ENCODE data around the gene KCNJ10. TPM values are rescaled to one million over a fixed set of nuclear protein-coding genes. Genes with fewer than 3 reads are reported as not detected.
A peak's percentile ranks its signal among the peaks of the same experiment; 100 is the strongest.

Gene KCNJ10
- total RNA-seq, 1 donor from 2014 or later: 0.04 TPM

- H3K27me3 ChIP-seq (ENCODE audit: control insufficient read depth, insufficient read depth, low read length): peaks cover 2% of the 10 kb centered on the region
- no peak overlapping the region for H3K4me3 ChIP-seq (ENCODE audit: low read depth, low read length)
- no peaks in the 10 kb centered on the region for H3K36me3 ChIP-seq (ENCODE audit: control insufficient read depth, insufficient read depth, low read length)
- no peak for DNase-seq (ENCODE audit: low read depth)
- TF ChIP-seq CTCF (IDR thresholded peaks at IDR 0.05; ENCODE audit: insufficient read depth, low read length, poor library complexity, severe bottlenecking): no peak
Measured at GRCh38 chr1:160040476-160040875, 29.5 kb downstream of the KCNJ10 start.

- no peak for TF ChIP-seq CTCF (IDR thresholded peaks at IDR 0.05; ENCODE audit: insufficient read depth, low read length, poor library complexity, severe bottlenecking)
- peak overlapping the region; percentile 77 for H3K4me3 ChIP-seq (ENCODE audit: low read depth, low read length)
- no peak for DNase-seq (ENCODE audit: low read depth)
- H3K36me3 ChIP-seq (ENCODE audit: control insufficient read depth, insufficient read depth, low read length): no peaks in the 10 kb centered on the region
- no peaks in the 10 kb centered on the region for H3K27me3 ChIP-seq (ENCODE audit: control insufficient read depth, insufficient read depth, low read length)
Measured at GRCh38 chr1:160032165-160032820, 37.7 kb downstream of the KCNJ10 start.

- TF ChIP-seq CTCF (IDR thresholded peaks at IDR 0.05; ENCODE audit: insufficient read depth, low read length, poor library complexity, severe bottlenecking): no peak
- Histone ChIP-seq H3K27me3 (ENCODE audit: control insufficient read depth, insufficient read depth, low read length) (no peaks in the 10 kb centered on the region), H3K4me3 (ENCODE audit: low read depth, low read length) (peak within 1 kb of the TSS; percentile 77), H3K36me3 (ENCODE audit: control insufficient read depth, insufficient read depth, low read length) (no peaks in the 10 kb centered on the region)
- DNase-seq (ENCODE audit: low read depth): peak; percentile 66
Measured at GRCh38 chr1:160031365-160032164, 38.4 kb downstream of the KCNJ10 start, which contains the start of gene PIGM. Gene PIGM, minus strand, starts transcription at chr1:160031990. Its CDS starts 251 bp downstream, at chr1:160031739.

GRCh38 chr1:160030657-160031364, 39.1 kb downstream of the KCNJ10 start:
- DNase-seq (ENCODE audit: low read depth): no peak

GRCh38 chr1:160028426-160028825, 41.5 kb downstream of the KCNJ10 start:
- DNase-seq (ENCODE audit: low read depth): no peak
- H3K36me3 ChIP-seq (ENCODE audit: control insufficient read depth, insufficient read depth, low read length): no peaks in the 10 kb centered on the region
- H3K27me3 ChIP-seq (ENCODE audit: control insufficient read depth, insufficient read depth, low read length): no peaks in the 10 kb centered on the region
- TF ChIP-seq CTCF (IDR thresholded peaks at IDR 0.05; ENCODE audit: insufficient read depth, low read length, poor library complexity, severe bottlenecking): no peak
- H3K4me3 ChIP-seq (ENCODE audit: low read depth, low read length): no peak overlapping the region

More at GRCh38 chr1:160030657-160031364, 39.1 kb downstream of the KCNJ10 start:
- Histone ChIP-seq H3K4me3 (ENCODE audit: low read depth, low read length) (peak overlapping the region; percentile 77), H3K36me3 (ENCODE audit: control insufficient read depth, insufficient read depth, low read length) (no peaks in the 10 kb centered on the region), H3K27me3 (ENCODE audit: control insufficient read depth, insufficient read depth, low read length) (no peaks in the 10 kb centered on the region)
- no peak for TF ChIP-seq CTCF (IDR thresholded peaks at IDR 0.05; ENCODE audit: insufficient read depth, low read length, poor library complexity, severe bottlenecking)

Data from kidney epithelial cell (primary cell).